ENCODE measurements around the gene SMYD3. TPM values are rescaled to one million over a fixed set of nuclear protein-coding genes. Genes with fewer than 3 reads are reported as not detected.

SMYD3 gene
- total and polyA plus RNA-seq, 9 of the 15 experiments (the other 6 are each of a cell fraction or from before 2014, with no cell fraction given) = 128 to 440 (median 197) TPM

DNA sequence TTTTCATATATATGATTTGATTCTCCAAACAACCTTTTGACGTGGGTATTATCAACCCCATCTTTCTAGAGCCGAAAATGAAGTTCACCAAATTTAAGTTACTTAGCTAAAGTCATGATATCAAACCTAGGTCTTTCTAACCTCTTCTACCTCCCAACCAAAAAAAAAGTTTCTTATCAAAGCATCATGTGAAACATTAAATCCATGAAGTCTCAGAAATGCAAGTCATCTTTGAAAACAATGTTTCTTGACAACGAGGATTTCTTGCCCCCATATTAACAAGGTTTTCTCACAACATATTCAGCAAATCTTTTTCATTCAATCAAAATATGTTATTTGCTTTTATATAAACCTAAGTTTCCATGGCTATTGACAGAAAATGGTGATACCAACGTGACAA, 306.3 kb downstream of the SMYD3 start (continued):
- TF ChIP-seq CLOCK (CRISPR knock-in tag; IDR thresholded peaks at IDR 0.05; ENCODE audit: borderline replicate concordance) (no peak), DPF2 (IDR thresholded peaks at IDR 0.05) (0 out of 2 replicates have a peak, but pooled peaks have one; percentile 60), MAFG (tag; conservative IDR thresholded peaks at IDR 0.05) (peak; percentile 96), KAT2B (IDR thresholded peaks at IDR 0.05; ENCODE audit: low read depth, low read length) (no peak), CBFB (CRISPR knock-in tag; IDR thresholded peaks at IDR 0.05) (no peak), MAFK (IDR thresholded peaks at IDR 0.05; ENCODE audit: low read length) (peak; percentile 44; the same call in 1 of the 2 replicates), RBM17 (IDR thresholded peaks at IDR 0.05; ENCODE audit: borderline replicate concordance, low read depth, low read length) (no peak), NFIC (IDR thresholded peaks at IDR 0.05) (no peak), NFE2L1 (tag; IDR thresholded peaks at IDR 0.05; ENCODE audit: borderline replicate concordance, low read depth) (peak; percentile 86), MEF2A (IDR thresholded peaks at IDR 0.05; ENCODE audit: control insufficient read depth, low read depth, low read length) (no peak), NFE2 (IDR thresholded peaks at IDR 0.05; ENCODE audit: low read depth) (peak; percentile 89), HCFC1 (IDR thresholded peaks at IDR 0.05; ENCODE audit: low read depth, low read length) (no peak), BRCA1 (IDR thresholded peaks at IDR 0.05) (no peak), BRCA1 (CRISPR knock-in tag; IDR thresholded peaks at IDR 0.05) (no peak)
- TF ChIP-seq, protein P1, sequence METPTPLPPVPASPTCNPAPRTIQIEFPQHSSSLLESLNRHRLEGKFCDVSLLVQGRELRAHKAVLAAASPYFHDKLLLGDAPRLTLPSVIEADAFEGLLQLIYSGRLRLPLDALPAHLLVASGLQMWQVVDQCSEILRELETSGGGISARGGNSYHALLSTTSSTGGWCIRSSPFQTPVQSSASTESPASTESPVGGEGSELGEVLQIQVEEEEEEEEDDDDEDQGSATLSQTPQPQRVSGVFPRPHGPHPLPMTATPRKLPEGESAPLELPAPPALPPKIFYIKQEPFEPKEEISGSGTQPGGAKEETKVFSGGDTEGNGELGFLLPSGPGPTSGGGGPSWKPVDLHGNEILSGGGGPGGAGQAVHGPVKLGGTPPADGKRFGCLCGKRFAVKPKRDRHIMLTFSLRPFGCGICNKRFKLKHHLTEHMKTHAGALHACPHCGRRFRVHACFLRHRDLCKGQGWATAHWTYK (CRISPR knock-in tag; IDR thresholded peaks at IDR 0.05) = no peak

Measured in K562 (cell line).